Measurements from ENCODE around the gene GCK.

GRCh38 chr7:44172803-44173424, 16.3 kb downstream of the GCK start:
- TF ChIP-seq, protein P1, sequence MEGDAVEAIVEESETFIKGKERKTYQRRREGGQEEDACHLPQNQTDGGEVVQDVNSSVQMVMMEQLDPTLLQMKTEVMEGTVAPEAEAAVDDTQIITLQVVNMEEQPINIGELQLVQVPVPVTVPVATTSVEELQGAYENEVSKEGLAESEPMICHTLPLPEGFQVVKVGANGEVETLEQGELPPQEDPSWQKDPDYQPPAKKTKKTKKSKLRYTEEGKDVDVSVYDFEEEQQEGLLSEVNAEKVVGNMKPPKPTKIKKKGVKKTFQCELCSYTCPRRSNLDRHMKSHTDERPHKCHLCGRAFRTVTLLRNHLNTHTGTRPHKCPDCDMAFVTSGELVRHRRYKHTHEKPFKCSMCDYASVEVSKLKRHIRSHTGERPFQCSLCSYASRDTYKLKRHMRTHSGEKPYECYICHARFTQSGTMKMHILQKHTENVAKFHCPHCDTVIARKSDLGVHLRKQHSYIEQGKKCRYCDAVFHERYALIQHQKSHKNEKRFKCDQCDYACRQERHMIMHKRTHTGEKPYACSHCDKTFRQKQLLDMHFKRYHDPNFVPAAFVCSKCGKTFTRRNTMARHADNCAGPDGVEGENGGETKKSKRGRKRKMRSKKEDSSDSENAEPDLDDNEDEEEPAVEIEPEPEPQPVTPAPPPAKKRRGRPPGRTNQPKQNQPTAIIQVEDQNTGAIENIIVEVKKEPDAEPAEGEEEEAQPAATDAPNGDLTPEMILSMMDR (IDR thresholded peaks at IDR 0.05): no peak
- TF ChIP-seq FOSL2 (IDR thresholded peaks at IDR 0.05; ENCODE audit: borderline replicate concordance, low read depth): no peak
- no peak for TF ChIP-seq TAF1 (IDR thresholded peaks at IDR 0.05; ENCODE audit: borderline replicate concordance, low read depth, low read length)
- TF ChIP-seq POLR2AphosphoS5 (IDR thresholded peaks at IDR 0.05; ENCODE audit: low read depth, low read length): no peak
- no peak for TF ChIP-seq YY1 (IDR thresholded peaks at IDR 0.05; ENCODE audit: low read depth)
- no peak for TF ChIP-seq RCOR1 (IDR thresholded peaks at IDR 0.05; ENCODE audit: low read length)
- TF ChIP-seq SMC3 (IDR thresholded peaks at IDR 0.05; ENCODE audit: low read depth, low read length): no peak
- no peak for TF ChIP-seq IRF3 (IDR thresholded peaks at IDR 0.05; ENCODE audit: low read depth, low read length)
- TF ChIP-seq EP300 (IDR thresholded peaks at IDR 0.05; ENCODE audit: borderline replicate concordance in 1 of 2, low read depth in 1 of 2, low read length in 1 of 2): no peak

Data from SK-N-SH (cell line).